ENCODE results near the gene ABHD13.
A peak's percentile ranks its signal among the peaks of the same experiment; 100 is the strongest.
"Not testable (repeated sequence)": the region's sequence is repeated elsewhere in the genome, so short reads cannot be mapped to it uniquely, and the experiment has no call there.

ABHD13 gene

DNA sequence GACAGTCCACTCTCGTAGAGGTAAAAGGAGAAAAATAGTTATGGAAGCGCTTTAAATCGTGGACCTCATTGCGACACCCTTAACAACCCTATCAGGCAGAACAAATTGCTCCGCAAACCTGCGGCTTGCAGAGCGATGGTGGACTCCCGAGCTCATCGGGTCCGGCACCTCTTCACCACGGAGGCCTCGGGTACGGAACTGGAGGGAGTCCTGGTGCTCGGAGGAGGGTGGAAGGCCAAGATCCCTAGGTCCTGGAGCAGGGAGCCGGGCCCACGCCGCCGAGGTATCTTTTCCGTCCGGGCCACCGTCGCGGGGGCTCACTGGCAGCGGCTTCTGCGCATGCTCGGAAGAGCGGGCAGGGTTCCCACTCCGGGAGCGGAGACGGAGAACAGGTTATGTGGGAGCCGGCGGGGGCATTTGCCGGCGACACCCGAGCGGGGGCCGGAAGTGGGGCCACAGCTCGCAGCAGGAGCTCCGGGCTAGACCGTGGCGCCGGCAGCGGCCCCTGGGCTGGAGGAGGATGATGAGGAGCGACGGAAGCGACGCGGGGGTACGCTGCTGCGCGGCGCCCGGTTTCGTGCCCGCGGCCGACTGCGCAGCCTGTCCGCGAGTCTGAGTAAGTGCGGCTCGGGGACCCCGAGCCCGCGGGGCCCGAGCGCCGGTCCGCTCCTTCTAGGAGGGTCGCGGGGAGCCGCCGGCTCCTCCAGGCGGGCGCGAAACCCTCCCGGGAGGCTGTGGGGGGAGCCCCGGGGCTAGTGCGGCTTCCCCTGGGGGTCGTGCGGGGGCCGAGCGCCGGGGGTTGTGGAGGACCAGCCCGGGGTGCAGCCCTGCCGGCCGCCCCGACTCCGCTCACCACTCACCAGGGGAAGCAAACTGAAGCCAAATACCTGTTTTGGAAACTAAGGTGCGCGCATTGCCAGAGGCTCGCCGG is at the start of gene ABHD13:
ABHD13 (plus strand) TSS at position 349 of the 931 bp plus-strand sequence. CDS start 10,827 bp downstream, outside the sequence.
- DNase-seq (ENCODE audit: low spot score) = peak; percentile 66

- no peak for DNase-seq (ENCODE audit: low spot score)
Observed at GRCh38 chr13:108168929-108169328, 49.3 kb upstream of the ABHD13 start.

GRCh38 chr13:108176685-108177274 is 41.4 kb upstream of the ABHD13 start:
- DNase-seq (ENCODE audit: low spot score) = no peak

- DNase-seq (ENCODE audit: low spot score) = no peak
Observed at GRCh38 chr13:108178078-108178477, 40.1 kb upstream of the ABHD13 start.

DNA sequence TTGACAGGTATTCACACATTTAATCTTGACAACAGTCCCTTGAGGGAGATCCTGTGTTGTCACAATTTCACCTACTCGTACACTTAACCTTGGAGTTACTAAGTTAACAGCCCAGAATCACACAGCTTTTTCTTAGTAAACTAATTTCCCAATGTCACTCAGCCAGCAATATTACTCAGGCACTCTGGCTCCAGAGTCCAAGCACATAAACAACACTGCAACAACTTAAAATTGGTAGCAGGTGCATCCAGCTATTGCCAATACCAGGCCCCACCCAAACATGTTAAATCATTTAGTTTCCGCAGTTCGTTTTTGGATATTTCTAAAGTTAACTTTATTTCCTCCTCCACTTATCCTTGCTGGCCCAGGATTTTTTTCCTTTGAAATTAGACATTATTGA is 35.5 kb upstream of the ABHD13 start:
- DNase-seq (ENCODE audit: low spot score) = no peak

DNA sequence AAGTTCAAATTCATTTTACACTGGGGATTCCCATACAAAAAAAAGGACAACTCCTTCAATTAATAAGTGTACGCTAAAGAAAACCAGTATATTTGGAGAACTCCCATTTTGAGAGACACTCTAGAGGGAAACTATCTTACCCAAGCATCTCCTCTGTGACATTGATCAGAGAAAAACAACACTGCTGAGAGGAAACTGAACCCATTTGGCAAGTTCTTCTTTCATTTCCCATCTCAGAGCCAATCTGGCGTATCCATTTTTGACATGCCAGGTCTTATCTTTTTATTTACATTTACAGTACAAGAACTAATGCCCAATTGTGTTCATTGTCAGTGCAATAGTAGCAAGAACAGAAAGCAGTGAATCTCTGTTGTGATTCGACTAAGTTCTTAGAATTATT is 33.0 kb upstream of the ABHD13 start:
- DNase-seq (ENCODE audit: low spot score) = no peak

GRCh38 chr13:108188260-108188659 is 29.9 kb upstream of the ABHD13 start:
- DNase-seq (ENCODE audit: low spot score) = no peak

DNA sequence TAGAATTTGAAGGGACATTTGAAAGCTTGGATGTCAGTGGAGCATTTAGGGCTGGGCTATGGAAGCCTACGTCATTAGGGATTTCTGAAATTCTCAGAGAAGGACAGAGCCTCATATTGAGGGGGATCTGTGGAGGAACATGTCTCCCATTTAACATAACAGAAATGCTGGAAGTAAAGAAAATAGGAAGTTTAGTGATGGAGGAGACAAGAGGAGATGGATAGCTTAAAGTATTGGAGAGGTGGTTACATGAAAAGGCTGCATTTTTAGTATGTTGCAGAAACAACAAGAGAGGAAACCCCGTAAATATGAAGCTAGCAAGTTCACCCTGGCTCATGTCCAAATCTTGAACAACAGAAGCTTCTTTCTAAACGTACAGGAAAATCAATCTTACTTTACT is 27.3 kb upstream of the ABHD13 start:
- DNase-seq (ENCODE audit: low spot score) = no peak

- no peak for DNase-seq (ENCODE audit: low spot score)
Observed at GRCh38 chr13:108193806-108194205, 24.4 kb upstream of the ABHD13 start.

DNA sequence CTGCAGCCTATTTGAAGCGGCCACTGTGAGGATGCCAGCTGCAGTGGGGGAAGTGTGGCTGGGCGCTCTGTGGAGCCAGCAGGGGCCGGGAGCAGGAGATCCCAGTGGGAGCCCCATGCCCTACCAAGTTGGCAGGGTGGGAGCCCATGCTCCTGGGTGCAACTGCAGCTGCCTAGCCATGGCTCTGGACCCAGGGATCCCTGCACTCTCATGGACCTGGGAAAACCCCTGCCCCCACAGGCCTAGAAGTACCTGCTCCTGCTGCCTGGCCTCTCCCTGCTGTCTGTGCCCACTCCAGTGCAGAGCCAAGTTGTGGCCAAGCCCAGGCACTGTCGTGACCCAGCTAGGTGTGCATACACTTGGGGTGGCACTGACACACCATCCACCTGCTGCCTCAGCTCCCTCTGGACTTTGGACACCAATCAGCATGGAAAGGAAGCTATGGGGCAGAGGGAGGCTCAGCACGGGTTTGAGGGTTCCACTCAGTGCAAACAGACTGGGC is 23.7 kb upstream of the ABHD13 start:
- no peak for DNase-seq (ENCODE audit: low spot score)

DNA sequence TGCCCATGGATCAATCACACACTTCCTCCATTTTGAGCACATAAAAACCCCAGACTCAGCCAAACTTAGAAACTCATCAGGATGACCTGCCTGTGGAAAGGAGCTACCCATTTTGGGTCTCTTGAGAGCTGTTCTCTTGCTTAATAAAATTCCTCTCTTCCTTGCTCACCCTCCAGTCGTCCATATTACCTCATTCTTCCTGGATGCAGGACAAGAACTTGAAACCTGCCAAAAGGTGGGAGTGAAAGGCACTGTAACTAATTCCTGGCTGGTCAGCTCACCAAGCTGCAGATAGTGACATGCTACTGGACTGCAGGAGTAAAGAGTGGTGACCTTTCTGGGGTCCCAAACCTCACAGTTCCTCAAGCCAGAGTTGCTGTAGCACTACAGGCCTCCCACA is 23.0 kb upstream of the ABHD13 start:
- DNase-seq (ENCODE audit: low spot score) = no peak

- DNase-seq (ENCODE audit: low spot score) = no peak
Observed at GRCh38 chr13:108195861-108196260, 22.3 kb upstream of the ABHD13 start.

- no peak for DNase-seq (ENCODE audit: low spot score)
Observed at GRCh38 chr13:108200781-108201398, 17.3 kb upstream of the ABHD13 start.

GRCh38 chr13:108210551-108210950 is 7.6 kb upstream of the ABHD13 start:
- no peak for DNase-seq (ENCODE audit: low spot score)

GRCh38 chr13:108212886-108213285 is 5.3 kb upstream of the ABHD13 start:
- DNase-seq (ENCODE audit: low spot score) = no peak

DNA sequence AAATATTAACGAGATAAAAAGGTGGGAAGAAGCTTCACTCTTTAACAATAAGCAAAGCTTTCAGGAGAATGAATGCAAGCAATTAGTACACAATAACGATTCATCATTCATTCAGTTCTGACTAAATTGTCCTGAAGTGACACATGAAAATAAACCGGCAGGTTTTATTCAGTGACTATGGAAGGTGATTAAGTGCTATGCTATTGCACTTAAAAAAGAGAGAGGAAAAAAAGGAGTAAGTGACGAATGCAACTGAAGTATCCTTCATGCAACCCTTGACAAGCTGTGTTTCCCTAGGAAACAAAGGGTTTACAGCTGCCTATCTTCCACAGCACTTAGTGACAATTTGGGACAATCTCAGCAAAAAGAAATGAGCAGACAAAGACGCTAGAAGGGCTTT is 4.2 kb upstream of the ABHD13 start:
- DNase-seq (ENCODE audit: low spot score) = no peak

GRCh38 chr13:108214441-108215271 is 3.5 kb upstream of the ABHD13 start:
- DNase-seq (ENCODE audit: low spot score) = no peak

- DNase-seq (ENCODE audit: low spot score) = peak; percentile 72
Observed at GRCh38 chr13:108215436-108215835, 2.8 kb upstream of the ABHD13 start, which contains the start of gene LIG4. TSS of gene LIG4 (minus strand) at chr13:108215536. CDS start at chr13:108211268, 4,268 bp downstream.

GRCh38 chr13:108217307-108218043 is 717 bp upstream of the ABHD13 start:
- DNase-seq (ENCODE audit: low spot score) = not testable (repeated sequence)

GRCh38 chr13:108220041-108220440 is 1.8 kb downstream of the ABHD13 start:
- no peak for DNase-seq (ENCODE audit: low spot score)
